Right lobe of liver (tissue), 4 donors: ENCODE results near the gene PDE4A.

Experiments used
- CTCF ChIP-seq, 4 donors: fragments of 200-600 bp in 3 of 4; fragments of 450-650 bp in 1 of 4; IDR thresholded peaks; one replicate each; pipeline versions ENCODE4 v1.5.1 to v1.8.0; 2016 to 2022; ENCODE audit warnings: antibody characterized with exemption in 4 of 4, mild to moderate bottlenecking in 2 of 4
- POLR2A ChIP-seq: fragments of 450-650 bp; IDR thresholded peaks from one replicate; pipeline ENCODE4 v1.6.1; 2017; ENCODE audit warnings: antibody characterized with exemption, mild to moderate bottlenecking
- donor health status: DM: no; HTN: no; CAD: no.
- donor health status: DM: no; HTN: no; CAD: no.
- donor health status: DM: no; HTN: yes; CAD: no.

- TF ChIP-seq POLR2A = no peak
- TF ChIP-seq CTCF (IDR thresholded peaks at IDR 0.05) = peak in 3 of 4 donors; percentile 61 to 63 (median 62)
Observed at GRCh38 chr19:10478903-10479384, 58.6 kb downstream of the PDE4A start.
